Lung (tissue), 12 donors: ENCODE measurements around the gene ANKRD37. TPM values are rescaled to one million over a fixed set of nuclear protein-coding genes. Genes with fewer than 3 reads are reported as not detected.

Experiments
- ATAC-seq: fragments of 200-7000 bp; cut with Tn5 transposase; one replicate; pipeline ENCODE4 v1.9.1; 2020; ENCODE audit warnings: moderate number of reproducible peaks; ENCODE audit not compliant: insufficient read depth, low FRiP score
- DNase-seq, 3 donors: peaks; one replicate each; pipeline ENCODE4 v3.0.0-alpha.2; 2013 to 2017
- H3K27ac ChIP-seq, 2 donors: one replicate each; pipeline ENCODE4 v1.5.1; 2013; ENCODE audit warnings: mild to moderate bottlenecking in 2 of 2, moderate library complexity in 2 of 2, control low read depth in 1 of 2, inconsistent platforms in 1 of 2, low read depth in 1 of 2, low read length in 1 of 2
- H3K27me3 ChIP-seq, 3 donors: one replicate each; pipeline ENCODE4 v1.5.1; 2013; ENCODE audit warnings: low read length in 2 of 3; ENCODE audit not compliant: control insufficient read depth in 3 of 3, insufficient read depth in 3 of 3
- H3K36me3 ChIP-seq, 4 donors: one replicate each; pipeline ENCODE4 v1.5.1; 2013; ENCODE audit warnings: low read length in 4 of 4, mild to moderate bottlenecking in 1 of 4, moderate library complexity in 1 of 4; ENCODE audit not compliant: control insufficient read depth in 4 of 4, insufficient read depth in 4 of 4
- H3K4me1 ChIP-seq, 5 donors: one replicate each; pipeline ENCODE4 v1.5.1; 2013; ENCODE audit warnings: low read length in 5 of 5, mild to moderate bottlenecking in 2 of 5, moderate library complexity in 1 of 5; ENCODE audit not compliant: control insufficient read depth in 5 of 5, insufficient read depth in 5 of 5
- H3K4me3 ChIP-seq: one replicate; pipeline ENCODE4 v1.5.1; 2013; ENCODE audit warnings: mild to moderate bottlenecking, control low read depth, moderate library complexity
- H3K9ac ChIP-seq, 2 donors: one replicate each; pipeline ENCODE4 v1.5.1; 2013; ENCODE audit warnings: low read length in 2 of 2, control low read depth in 1 of 2; ENCODE audit not compliant: insufficient read depth in 1 of 2
- H3K9me3 ChIP-seq, 4 donors: one replicate each; pipeline ENCODE4 v1.5.1; 2013; ENCODE audit warnings: low read length in 3 of 4, mild to moderate bottlenecking in 1 of 4, moderate library complexity in 1 of 4; ENCODE audit not compliant: control insufficient read depth in 4 of 4, insufficient read depth in 3 of 4
- WGBS, 2 donors: extraction: QIAGEN DNeasy Blood & Tissue Kit; methylation state at CpG; one replicate each; pipeline ENCODE4 v1.1.7; 2013; 5-methylcytosine and 5-hydroxymethylcytosine counted together
- polyA plus RNA-seq, 2 donors: library from polyadenylated mRNA; stranded (reverse); fragments of 200-250 nt; gene quantifications; one replicate each; pipeline ENCODE4 v1.2.1, GENCODE V29; 2013
- total RNA-seq, 2 donors: library from RNA; depleted of rRNA in 1 of 2; stranded (reverse); fragments of >200 nt in 1 of 2; gene quantifications; one replicate each; pipeline ENCODE4 v1.2.1, GENCODE V29; 2014 to 2021
- TF ChIP-seq, protein P1 (sequence below): IDR thresholded peaks from 2 replicates; pipeline ENCODE4 v1.5.1; 2012; ENCODE audit warnings: mild to moderate bottlenecking; ENCODE audit errors: control extremely low read depth, extremely low read depth
- donor health status: control.
- donor health status: control.
- donor health status: Bipolar disorder and iron deficiency.
- donor health status: healthy.
- donor health status: DM: yes; HTN: yes; CAD: no.

ANKRD37 gene
- total and polyA plus RNA-seq, 4 donors: 9.7 to 48.0 (median 14.4) TPM

DNA sequence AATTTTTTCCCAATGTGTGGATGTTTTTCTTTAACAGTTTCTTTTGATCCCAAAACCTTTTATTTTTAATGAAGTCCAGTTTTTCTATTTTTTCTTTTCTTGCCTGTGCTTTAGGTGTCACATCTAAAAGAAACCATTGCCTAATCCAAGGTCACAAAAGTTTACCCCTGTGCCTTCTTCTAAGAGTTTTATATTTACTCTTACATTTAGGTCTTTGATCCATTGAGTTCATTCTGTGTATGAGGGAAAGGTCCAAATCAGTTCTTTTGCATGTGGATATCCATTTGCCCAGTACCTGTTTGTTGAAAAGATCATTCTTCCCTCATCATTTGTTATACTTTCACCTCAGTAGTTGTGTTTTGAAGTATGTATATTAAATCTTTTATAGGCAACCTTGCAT lies 13.9 kb upstream of the ANKRD37 start:
- ATAC-seq: no peak
- DNase-seq: no peak
- H3K4me3 ChIP-seq: no peak overlapping the region
- no peaks in the 10 kb centered on the region for H3K36me3 ChIP-seq
- TF ChIP-seq, protein P1, sequence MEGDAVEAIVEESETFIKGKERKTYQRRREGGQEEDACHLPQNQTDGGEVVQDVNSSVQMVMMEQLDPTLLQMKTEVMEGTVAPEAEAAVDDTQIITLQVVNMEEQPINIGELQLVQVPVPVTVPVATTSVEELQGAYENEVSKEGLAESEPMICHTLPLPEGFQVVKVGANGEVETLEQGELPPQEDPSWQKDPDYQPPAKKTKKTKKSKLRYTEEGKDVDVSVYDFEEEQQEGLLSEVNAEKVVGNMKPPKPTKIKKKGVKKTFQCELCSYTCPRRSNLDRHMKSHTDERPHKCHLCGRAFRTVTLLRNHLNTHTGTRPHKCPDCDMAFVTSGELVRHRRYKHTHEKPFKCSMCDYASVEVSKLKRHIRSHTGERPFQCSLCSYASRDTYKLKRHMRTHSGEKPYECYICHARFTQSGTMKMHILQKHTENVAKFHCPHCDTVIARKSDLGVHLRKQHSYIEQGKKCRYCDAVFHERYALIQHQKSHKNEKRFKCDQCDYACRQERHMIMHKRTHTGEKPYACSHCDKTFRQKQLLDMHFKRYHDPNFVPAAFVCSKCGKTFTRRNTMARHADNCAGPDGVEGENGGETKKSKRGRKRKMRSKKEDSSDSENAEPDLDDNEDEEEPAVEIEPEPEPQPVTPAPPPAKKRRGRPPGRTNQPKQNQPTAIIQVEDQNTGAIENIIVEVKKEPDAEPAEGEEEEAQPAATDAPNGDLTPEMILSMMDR: no peak
- no peak overlapping the region for H3K9ac ChIP-seq
- H3K4me1 ChIP-seq: peaks cover 0 to 8% (median 0%) of the 10 kb centered on the region in 5 donors
- H3K9me3 ChIP-seq: peaks cover 0 to 3% (median under 1%) of the 10 kb centered on the region in 4 donors
- no peaks in the 10 kb centered on the region for H3K27me3 ChIP-seq
- no peak overlapping the region for H3K27ac ChIP-seq

DNA sequence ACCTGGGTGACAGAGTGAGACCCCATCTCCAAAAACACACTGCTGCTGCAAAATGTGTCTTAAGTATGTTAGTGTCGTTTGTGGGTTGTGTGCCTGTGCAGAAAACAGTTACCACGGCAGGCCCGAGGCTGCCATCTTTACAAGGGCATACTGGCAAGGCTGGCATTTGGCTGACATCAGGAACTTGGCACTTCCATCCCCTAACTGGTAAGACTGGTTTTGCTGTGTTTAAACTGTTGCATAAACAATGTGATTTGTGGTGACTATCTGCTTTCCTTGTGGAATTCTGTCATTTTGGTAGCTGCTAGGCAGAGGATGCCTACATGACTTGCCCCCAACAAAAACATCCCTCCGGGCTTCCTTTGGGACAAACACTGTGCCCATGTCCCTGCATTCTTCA lies 13.2 kb upstream of the ANKRD37 start:
- ATAC-seq (peak; percentile 13), DNase-seq (no peak)
- Histone ChIP-seq H3K36me3 (no peaks in the 10 kb centered on the region), H3K4me1 (peaks cover 0 to 8% (median 0%) of the 10 kb centered on the region in 5 donors), H3K4me3 (no peak overlapping the region), H3K9ac (no peak overlapping the region), H3K9me3 (peaks cover 0 to 3% (median under 1%) of the 10 kb centered on the region in 4 donors), H3K27ac (peak overlapping the region in 1 of 2 donors; percentile 64), H3K27me3 (no peaks in the 10 kb centered on the region)
- TF ChIP-seq, protein P1: no peak
- 80 to 82% methylated on average over 4 of the region's 4 CpGs for WGBS, 2 donors

DNA sequence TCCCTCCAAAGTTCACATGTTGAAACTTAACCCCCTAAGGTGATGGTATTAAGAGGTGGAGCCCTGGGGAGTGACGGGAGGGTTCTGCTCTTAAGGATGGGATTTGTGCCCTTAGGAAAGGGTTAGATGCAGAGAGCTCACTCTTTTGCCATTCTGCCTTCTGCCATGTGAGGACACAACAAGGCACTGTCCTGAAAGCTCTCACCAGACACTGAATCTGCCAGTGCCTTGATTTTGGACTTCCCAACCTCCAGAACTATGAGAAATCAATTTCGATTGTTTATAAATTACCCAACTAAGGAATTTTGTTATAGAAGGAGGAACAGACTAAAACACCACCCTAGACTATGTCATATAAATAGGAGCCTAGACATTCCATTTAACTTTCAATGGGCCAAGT lies 12.6 kb upstream of the ANKRD37 start:
- peaks cover 0 to 3% (median under 1%) of the 10 kb centered on the region in 4 donors for H3K9me3 ChIP-seq
- TF ChIP-seq, protein P1: no peak
- H3K4me1 ChIP-seq: peaks cover 0 to 8% (median 0%) of the 10 kb centered on the region in 5 donors
- WGBS, 2 donors: 92 to 98% methylated on average over 2 of the region's 2 CpGs
- no peak overlapping the region for H3K4me3 ChIP-seq
- no peaks in the 10 kb centered on the region for H3K36me3 ChIP-seq
- H3K27ac ChIP-seq: peak overlapping the region in 1 of 2 donors; percentile 64
- DNase-seq: no peak
- no peak overlapping the region for H3K9ac ChIP-seq
- H3K27me3 ChIP-seq: no peaks in the 10 kb centered on the region
- no peak for ATAC-seq

DNA sequence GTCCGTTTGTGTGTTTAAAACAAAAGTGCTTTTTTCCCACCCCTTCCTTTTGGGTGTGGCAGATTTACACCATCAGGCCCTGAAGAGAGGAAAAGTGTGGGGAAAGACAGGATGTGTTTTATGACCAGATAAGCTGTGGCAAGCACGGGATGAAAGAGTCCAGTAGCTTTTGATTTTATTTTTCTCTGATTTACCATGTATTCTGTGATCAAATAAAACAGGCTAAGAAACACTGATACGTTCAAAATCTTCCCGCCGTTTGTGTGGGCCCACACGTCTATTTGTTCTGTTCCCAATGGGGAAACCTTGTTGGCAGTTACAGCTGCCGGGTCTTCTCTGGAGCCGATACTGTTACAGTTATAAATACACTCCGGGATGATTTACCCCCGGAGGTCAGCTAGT lies 11.7 kb upstream of the ANKRD37 start:
- TF ChIP-seq, protein P1: no peak
- no peaks in the 10 kb centered on the region for H3K27me3 ChIP-seq
- H3K27ac ChIP-seq: peak overlapping the region in 1 of 2 donors; percentile 39
- peaks cover 0 to 8% (median 0%) of the 10 kb centered on the region in 5 donors for H3K4me1 ChIP-seq
- peak overlapping the region in 1 of 2 donors; percentile 59 for H3K9ac ChIP-seq
- DNase-seq (peak; percentile 31 to 68 (median 53)), ATAC-seq (no peak)
- WGBS, 2 donors: 7 to 25% methylated on average over 10 of the region's 10 CpGs
- H3K4me3 ChIP-seq: no peak overlapping the region
- peaks cover 0 to 3% (median under 1%) of the 10 kb centered on the region in 4 donors for H3K9me3 ChIP-seq
- H3K36me3 ChIP-seq: no peaks in the 10 kb centered on the region
